PC-9 (cell line): ENCODE data around the gene LRRK1. TPM values are rescaled to one million over a fixed set of nuclear protein-coding genes. Genes with fewer than 3 reads are reported as not detected.

Experiments used
- BruUV-seq: library from RNA; stranded (reverse); fragments of 400-500 nt; replicated peaks from 2 replicates; lab custom pipeline; 2021; lab: Mats Ljungman, UMichigan
- CTCF ChIA-PET: fragments of 300-600 bp; sonication (Branson Sonifier 250); formaldehyde crosslinking; loops from one replicate; lab custom pipeline; 2022; ENCODE audit warnings: antibody characterized with exemption; lab: Charles Lee
- POLR2A ChIA-PET: fragments of 300-600 bp; sonication (Branson Sonifier 250); formaldehyde crosslinking; loops from one replicate; lab custom pipeline; 2022; ENCODE audit warnings: antibody characterized with exemption; ENCODE audit not compliant: unreplicated experiment; lab: Charles Lee
- DNase-seq, 2 experiments: peaks; one replicate each; pipeline versions ENCODE4 v3.0.0 to v3.0.0-alpha.2; 2015 to 2022; ENCODE audit warnings: mixed read lengths in 1 of 2
- H2AFZ ChIP-seq: fragments of 200-600 bp; sonication (generic); 2 replicates; pipeline ENCODE4 v1.8.1; 2017; ENCODE audit warnings: antibody characterized with exemption
- H3F3A ChIP-seq: fragments of 200-600 bp; sonication (generic); 2 replicates; pipeline ENCODE4 v1.8.1; 2017; ENCODE audit warnings: antibody characterized with exemption, mild to moderate bottlenecking, low read depth; ENCODE audit not compliant: insufficient read depth
- H3K27ac ChIP-seq: fragments of 200-600 bp; sonication (generic); 2 replicates; pipeline ENCODE4 v1.6.1; 2016; ENCODE audit warnings: mixed run types
- H3K27me3 ChIP-seq: fragments of 200-600 bp; sonication (generic); 2 replicates; pipeline ENCODE4 v1.6.1; 2016; ENCODE audit warnings: low read depth, mixed run types; ENCODE audit not compliant: insufficient read depth
- H3K36me3 ChIP-seq: fragments of 200-600 bp; sonication (generic); 2 replicates; pipeline ENCODE4 v1.6.1; 2016; ENCODE audit warnings: low read depth, mixed run types
- H3K4me1 ChIP-seq: fragments of 200-600 bp; sonication (generic); replicated peaks from 2 replicates; pipeline ENCODE4 v1.6.1; 2016; ENCODE audit warnings: mixed run types; ENCODE audit not compliant: insufficient read depth
- H3K4me2 ChIP-seq: fragments of 200-600 bp; sonication (generic); 2 replicates; pipeline ENCODE4 v1.6.1; 2017; ENCODE audit warnings: mixed run types
- H3K4me3 ChIP-seq: fragments of 200-600 bp; sonication (generic); 2 replicates; pipeline ENCODE4 v1.6.1; 2016; ENCODE audit warnings: mixed run types
- H3K79me2 ChIP-seq: fragments of 200-600 bp; sonication (generic); 2 replicates; pipeline ENCODE4 v1.6.1; 2017; ENCODE audit warnings: low read depth, mixed run types
- H3K9me2 ChIP-seq: fragments of 200-600 bp; sonication (generic); 2 replicates; pipeline ENCODE4 v1.8.1; 2017; ENCODE audit warnings: mild to moderate bottlenecking; ENCODE audit not compliant: insufficient read depth
- H3K9me3 ChIP-seq: fragments of 200-600 bp; sonication (generic); 2 replicates; pipeline ENCODE4 v1.8.1; 2016; ENCODE audit warnings: low read depth; ENCODE audit not compliant: insufficient read depth
- H4K20me1 ChIP-seq: fragments of 200-600 bp; sonication (generic); 2 replicates; pipeline ENCODE4 v1.8.1; 2017; ENCODE audit not compliant: insufficient read depth
- EZH2 ChIP-seq: fragments of 200-600 bp; sonication (generic); IDR thresholded peaks from 2 replicates; pipeline ENCODE4 v1.8.0; 2017; ENCODE audit warnings: antibody characterized with exemption, low read depth
- intact Hi-C: fragments of 100-400 bp; cut with micrococcal nuclease; formaldehyde crosslinking; loops from one replicate; pipeline ENCODE4 v1.10.0; 2022; ENCODE audit not compliant: unreplicated experiment
- total RNA-seq: library from RNA; stranded (reverse); gene quantifications from 2 replicates; pipeline ENCODE4 v1.2.3, GENCODE V29; 2021
- TF ChIP-seq, protein P1 (sequence below): fragments of 200-600 bp; sonication (generic); conservative IDR thresholded peaks from 2 replicates; pipeline ENCODE4 v1.6.1; 2017; ENCODE audit warnings: mixed run types, antibody characterized with exemption, mild to moderate bottlenecking, moderate library complexity

LRRK1 gene
- total RNA-seq, 1 experiment from 2014 or later = 15.7 TPM

- no TSS peak for BruUV-seq
- H3K4me1 ChIP-seq = peaks cover 27% of the 10 kb centered on the region
These were observed 40.2 kb downstream of the LRRK1 start for GRCh38 chr15:100959066-100960050.

DNA sequence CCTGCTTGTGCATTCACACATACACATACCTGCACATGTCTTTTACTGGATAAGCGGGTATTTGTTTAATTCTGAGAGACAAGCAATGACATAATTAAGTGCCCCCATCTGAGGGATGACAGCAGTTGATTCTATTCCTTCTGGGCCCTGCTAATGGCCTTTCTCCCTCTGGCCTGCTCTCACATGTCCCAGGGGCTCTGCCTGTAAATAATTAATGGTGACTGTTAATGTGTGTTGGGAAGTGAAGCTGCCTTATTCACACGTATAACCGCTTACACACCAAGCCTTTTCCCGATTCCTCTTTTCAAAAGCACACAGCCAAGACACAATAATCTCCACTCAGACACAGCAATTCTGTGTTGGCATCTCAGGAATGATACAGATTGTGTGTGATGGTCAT lies 47.8 kb downstream of the LRRK1 start:
- no peaks in the 10 kb centered on the region for H3K27me3 ChIP-seq
- H2AFZ ChIP-seq = no peak overlapping the region
- BruUV-seq = no TSS peak
- no peak overlapping the region for H3K27ac ChIP-seq
- ChIA-PET CTCF (no interaction called here), POLR2A (no interaction called here)
- no peak for TF ChIP-seq EZH2
- TF ChIP-seq, protein P1, sequence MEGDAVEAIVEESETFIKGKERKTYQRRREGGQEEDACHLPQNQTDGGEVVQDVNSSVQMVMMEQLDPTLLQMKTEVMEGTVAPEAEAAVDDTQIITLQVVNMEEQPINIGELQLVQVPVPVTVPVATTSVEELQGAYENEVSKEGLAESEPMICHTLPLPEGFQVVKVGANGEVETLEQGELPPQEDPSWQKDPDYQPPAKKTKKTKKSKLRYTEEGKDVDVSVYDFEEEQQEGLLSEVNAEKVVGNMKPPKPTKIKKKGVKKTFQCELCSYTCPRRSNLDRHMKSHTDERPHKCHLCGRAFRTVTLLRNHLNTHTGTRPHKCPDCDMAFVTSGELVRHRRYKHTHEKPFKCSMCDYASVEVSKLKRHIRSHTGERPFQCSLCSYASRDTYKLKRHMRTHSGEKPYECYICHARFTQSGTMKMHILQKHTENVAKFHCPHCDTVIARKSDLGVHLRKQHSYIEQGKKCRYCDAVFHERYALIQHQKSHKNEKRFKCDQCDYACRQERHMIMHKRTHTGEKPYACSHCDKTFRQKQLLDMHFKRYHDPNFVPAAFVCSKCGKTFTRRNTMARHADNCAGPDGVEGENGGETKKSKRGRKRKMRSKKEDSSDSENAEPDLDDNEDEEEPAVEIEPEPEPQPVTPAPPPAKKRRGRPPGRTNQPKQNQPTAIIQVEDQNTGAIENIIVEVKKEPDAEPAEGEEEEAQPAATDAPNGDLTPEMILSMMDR = no peak
- peaks cover 3% of the 10 kb centered on the region for H3K9me2 ChIP-seq
- H3K36me3 ChIP-seq = no peaks in the 10 kb centered on the region
- no peaks in the 10 kb centered on the region for H3K79me2 ChIP-seq
- no peak overlapping the region for H3K4me3 ChIP-seq
- no peaks in the 10 kb centered on the region; the same call in 1 of the 2 replicates for H3K4me1 ChIP-seq
- DNase-seq = no peak
- no peaks in the 10 kb centered on the region for H4K20me1 ChIP-seq
- intact Hi-C loops = no loop called here
- H3K9me3 ChIP-seq = no peaks in the 10 kb centered on the region
- H3K4me2 ChIP-seq = no peak overlapping the region
- H3F3A ChIP-seq = peaks cover 6% of the 10 kb centered on the region; the same call in 1 of the 2 replicates

More at GRCh38 chr15:100959066-100960050, 40.2 kb downstream of the LRRK1 start:
- DNase-seq = peak in 1 of 2 experiments; percentile 26
- peaks cover 7% of the 10 kb centered on the region; the same call in 1 of the 2 replicates for H3F3A ChIP-seq
- ChIA-PET POLR2A (no interaction called here), CTCF (no interaction called here)
- peak overlapping the region; percentile 61 for H3K4me2 ChIP-seq
- H3K36me3 ChIP-seq = no peaks in the 10 kb centered on the region
- no peaks in the 10 kb centered on the region for H3K27me3 ChIP-seq
- H3K9me3 ChIP-seq = no peaks in the 10 kb centered on the region
- no peaks in the 10 kb centered on the region; the same call in 1 of the 2 replicates for H3K9me2 ChIP-seq
- TF ChIP-seq, protein P1 = no peak
- no peak for TF ChIP-seq EZH2
- peak overlapping the region; percentile 70; the same call in 1 of the 2 replicates for H3K27ac ChIP-seq
- H3K4me3 ChIP-seq = no peak overlapping the region
- peaks cover 4% of the 10 kb centered on the region; the same call in 1 of the 2 replicates for H3K79me2 ChIP-seq
- intact Hi-C loops = no loop called here
- H4K20me1 ChIP-seq = no peaks in the 10 kb centered on the region
- peak overlapping the region; percentile 20; the same call in 1 of the 2 replicates for H2AFZ ChIP-seq

DNA sequence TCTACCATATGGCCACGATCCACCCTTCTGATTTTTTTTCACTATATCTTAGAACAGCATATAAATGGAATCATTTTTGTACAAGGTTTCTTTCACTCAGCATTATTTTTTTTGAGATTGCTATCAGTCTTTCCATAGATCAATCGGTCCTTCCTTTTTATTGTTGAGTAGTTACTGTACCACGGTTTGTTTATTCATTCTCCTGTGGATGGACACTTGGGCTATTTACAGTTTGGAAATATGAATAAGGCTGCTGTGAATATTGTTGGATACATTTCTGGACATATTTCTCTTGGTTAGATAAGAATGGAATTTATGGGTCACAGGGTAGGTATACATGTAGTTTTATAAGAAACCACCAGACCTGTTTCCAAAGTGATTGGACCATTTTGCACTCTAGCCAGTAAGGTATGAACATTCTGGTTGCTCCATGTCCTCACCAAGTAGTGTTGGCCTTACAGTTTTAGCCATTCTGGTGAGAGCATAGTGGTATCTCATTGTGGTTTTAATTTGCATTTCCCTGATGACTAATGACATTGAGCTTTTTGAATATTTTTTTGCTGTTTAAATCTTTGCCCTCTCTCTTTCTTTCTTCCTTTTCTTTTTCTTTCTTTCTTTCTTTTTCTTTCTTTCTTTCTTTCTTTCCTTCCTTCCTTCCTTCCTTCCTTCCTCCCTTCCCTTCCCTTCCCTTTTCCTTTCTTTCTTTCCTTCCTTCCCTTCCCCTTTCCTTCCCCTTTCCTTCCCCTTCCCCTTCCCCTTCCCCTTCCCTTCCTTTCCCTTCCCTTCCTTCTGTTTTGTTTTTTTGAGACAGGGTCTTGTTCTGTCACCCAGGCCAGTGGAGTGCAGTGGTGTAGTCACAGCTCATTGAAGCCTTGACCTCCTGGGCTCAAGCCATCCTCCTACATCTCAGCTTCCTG lies 49.2 kb downstream of the LRRK1 start:
- Histone ChIP-seq H3K4me2 (no peak overlapping the region), H3K27ac (no peak overlapping the region), H3K9me2 (peaks cover 3% of the 10 kb centered on the region; the same call in 1 of the 2 replicates), H3K4me1 (no peaks in the 10 kb centered on the region; the same call in 1 of the 2 replicates), H3F3A (peaks cover 6% of the 10 kb centered on the region; the same call in 1 of the 2 replicates), H3K9me3 (no peaks in the 10 kb centered on the region), H3K27me3 (no peaks in the 10 kb centered on the region), H3K79me2 (no peaks in the 10 kb centered on the region), H4K20me1 (no peaks in the 10 kb centered on the region), H3K36me3 (no peaks in the 10 kb centered on the region), H3K4me3 (no peak overlapping the region), H2AFZ (no peak overlapping the region)
- intact Hi-C loops = loop anchor here (1.0 kb wide), 1 partner anchor 13 kb away; no protein-coding TSS in a partner anchor
- BruUV-seq = no TSS peak
- TF ChIP-seq EZH2 = no peak
- TF ChIP-seq, protein P1 = no peak
- ChIA-PET CTCF (interaction anchor here (0.6 kb wide), 1 partner anchor 13 kb away, joined by 3 read pairs; no protein-coding TSS in a partner anchor), POLR2A (interaction anchor here (0.7 kb wide), 1 partner anchor 539 kb away, joined by 28 read pairs; no protein-coding TSS in a partner anchor)
- DNase-seq = peak in 1 of 2 experiments; percentile 65
